HEK293T (cell line): ENCODE results near the gene MPDU1.

ENCODE experiments used
- ARNT ChIP-seq: fragments of 450-650 bp; IDR thresholded peaks from 2 replicates; pipeline ENCODE4 v1.6.1; 2017; ENCODE audit warnings: mild to moderate bottlenecking
- BHLHE40 ChIP-seq: fragments of 450-650 bp; IDR thresholded peaks from 2 replicates; pipeline ENCODE4 v1.6.1; 2016; ENCODE audit warnings: mild to moderate bottlenecking, moderate library complexity, borderline replicate concordance
- CTBP1 ChIP-seq: fragments of 450-650 bp; IDR thresholded peaks from 2 replicates; pipeline ENCODE4 v1.6.1; 2016; ENCODE audit warnings: borderline replicate concordance
- ELF4 ChIP-seq: fragments of 450-650 bp; IDR thresholded peaks from 2 replicates; pipeline ENCODE4 v1.6.1; 2017; ENCODE audit warnings: antibody characterized with exemption
- FOXA1 ChIP-seq: fragments of 450-650 bp; IDR thresholded peaks from 2 replicates; pipeline ENCODE4 v1.6.1; 2016; ENCODE audit warnings: mild to moderate bottlenecking
- FOXK2 ChIP-seq: fragments of 450-650 bp; IDR thresholded peaks from 2 replicates; pipeline ENCODE4 v1.6.1; 2016; ENCODE audit warnings: mild to moderate bottlenecking
- FOXM1 ChIP-seq: fragments of 450-650 bp; IDR thresholded peaks from 2 replicates; pipeline ENCODE4 v1.6.1; 2017; ENCODE audit warnings: mild to moderate bottlenecking, borderline replicate concordance
- HDGF ChIP-seq: fragments of 450-650 bp; IDR thresholded peaks from 2 replicates; pipeline ENCODE4 v1.6.1; 2017; ENCODE audit warnings: antibody characterized with exemption, borderline replicate concordance
- L3MBTL2 ChIP-seq: fragments of 450-650 bp; conservative IDR thresholded peaks from 2 replicates; pipeline ENCODE4 v1.6.1; 2016; ENCODE audit warnings: mild to moderate bottlenecking
- NFRKB ChIP-seq: fragments of 450-650 bp; IDR thresholded peaks from 2 replicates; pipeline ENCODE4 v1.6.1; 2016; ENCODE audit warnings: mild to moderate bottlenecking, moderate library complexity
- SP1 ChIP-seq: fragments of 450-650 bp; IDR thresholded peaks from 2 replicates; pipeline ENCODE4 v1.6.1; 2017
- SUZ12 ChIP-seq: fragments of 450-650 bp; IDR thresholded peaks from 2 replicates; pipeline ENCODE4 v1.6.1; 2016; ENCODE audit warnings: mild to moderate bottlenecking
- TARDBP ChIP-seq: fragments of 450-650 bp; IDR thresholded peaks from 2 replicates; pipeline ENCODE4 v1.6.1; 2016
- ZNF384 ChIP-seq: fragments of 450-650 bp; IDR thresholded peaks from 2 replicates; pipeline ENCODE4 v1.6.1; 2016

DNA sequence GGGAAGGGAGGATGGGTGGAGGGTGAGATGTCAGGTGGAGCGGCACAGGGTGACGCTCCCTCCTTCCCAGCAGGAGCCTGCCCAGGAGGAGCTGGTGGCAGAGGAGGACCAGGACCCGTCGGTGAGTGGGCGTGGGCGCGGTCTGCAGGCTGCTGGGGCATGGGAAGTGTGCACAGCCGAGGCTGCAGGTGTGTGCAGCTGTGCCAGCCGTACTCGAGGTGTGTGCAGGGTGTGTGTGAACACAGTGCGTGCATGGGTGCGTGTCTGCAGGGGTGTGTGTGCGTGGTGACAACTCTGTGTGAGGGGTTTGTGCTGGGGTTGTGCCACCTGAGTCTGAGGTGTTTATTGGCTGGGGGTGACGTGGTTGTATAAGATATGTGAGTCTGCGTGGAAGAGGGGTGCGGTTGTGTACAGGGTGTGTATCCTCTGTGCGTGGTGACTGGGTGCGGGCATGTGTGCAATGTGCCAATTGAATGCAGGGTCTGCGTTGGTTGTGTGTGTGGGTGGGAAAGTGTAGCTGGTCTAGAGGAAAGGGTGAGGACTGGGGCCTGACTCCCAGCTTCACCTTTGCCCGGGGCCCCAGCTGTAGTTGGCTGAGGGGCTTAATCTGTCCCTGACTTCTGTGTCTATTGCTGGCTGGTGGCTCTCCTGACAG is 34.1 kb upstream of the MPDU1 start:
- no peak for TF ChIP-seq ZNF384
- TF ChIP-seq BHLHE40: no peak
- TF ChIP-seq SUZ12: no peak
- TF ChIP-seq FOXA1: no peak
- no peak for TF ChIP-seq FOXM1
- no peak for TF ChIP-seq HDGF
- no peak for TF ChIP-seq SP1
- no peak for TF ChIP-seq L3MBTL2
- no peak for TF ChIP-seq ELF4
- TF ChIP-seq NFRKB: no peak
- TF ChIP-seq CTBP1: no peak
- TF ChIP-seq TARDBP: no peak
- no peak for TF ChIP-seq ARNT
- no peak for TF ChIP-seq FOXK2
